ENCODE data around the gene ZNF135. TPM values are rescaled to one million over a fixed set of nuclear protein-coding genes. Genes with fewer than 3 reads are reported as not detected.

Gene ZNF135
- polyA plus RNA-seq, 4 donors, result 0.67 to 6.2 (median 1.4) TPM

- H3K27ac ChIP-seq (ENCODE audit: low read depth in 1 of 3, low read length in 2 of 3), result no peak overlapping the region
- H3K27me3 ChIP-seq (ENCODE audit: control insufficient read depth in 3 of 3, insufficient read depth in 3 of 3, low read length in 3 of 3), result no peaks in the 10 kb centered on the region
- FAIRE-seq, result no peak
- no peak overlapping the region for H3K4me3 ChIP-seq (ENCODE audit: low read depth in 1 of 3, low read length in 3 of 3)
- peaks cover 4 to 33% of the 10 kb centered on the region in 2 donors for H3K9me3 ChIP-seq (ENCODE audit: control insufficient read depth in 2 of 2, insufficient read depth in 1 of 2, low read depth in 1 of 2, low read length in 1 of 2)
- no peaks in the 10 kb centered on the region for H3K4me1 ChIP-seq (ENCODE audit: control insufficient read depth in 3 of 3, insufficient read depth in 2 of 3, low read depth in 1 of 3, low read length in 2 of 3)
- 69 to 77% (median 76%) methylated on average over 4 of the region's 4 CpGs for WGBS, 3 donors
- H3K36me3 ChIP-seq (ENCODE audit: control insufficient read depth in 3 of 3, insufficient read depth in 2 of 3, low read depth in 1 of 3, low read length in 3 of 3), result no peaks in the 10 kb centered on the region
- DNase-seq, result no peak
Measured at GRCh38 chr19:58022283-58022660, 36.8 kb upstream of the ZNF135 start.

GRCh38 chr19:58024661-58025060 lies 34.4 kb upstream of the ZNF135 start:
- Histone ChIP-seq H3K4me1 (ENCODE audit: control insufficient read depth in 3 of 3, insufficient read depth in 2 of 3, low read depth in 1 of 3, low read length in 2 of 3) (no peaks in the 10 kb centered on the region), H3K36me3 (ENCODE audit: control insufficient read depth in 3 of 3, insufficient read depth in 2 of 3, low read depth in 1 of 3, low read length in 3 of 3) (no peaks in the 10 kb centered on the region), H3K9me3 (ENCODE audit: control insufficient read depth in 2 of 2, insufficient read depth in 1 of 2, low read depth in 1 of 2, low read length in 1 of 2) (peaks cover 3 to 29% of the 10 kb centered on the region in 2 donors), H3K4me3 (ENCODE audit: low read depth in 1 of 3, low read length in 3 of 3) (no peak overlapping the region), H3K27ac (ENCODE audit: low read depth in 1 of 3, low read length in 2 of 3) (no peak overlapping the region), H3K27me3 (ENCODE audit: control insufficient read depth in 3 of 3, insufficient read depth in 3 of 3, low read length in 3 of 3) (no peaks in the 10 kb centered on the region)
- DNase-seq, result no peak
- 90 to 91% (median 91%) methylated on average over 12 of the region's 12 CpGs for WGBS, 3 donors
- FAIRE-seq, result no peak

GRCh38 chr19:58033741-58034476 lies 25.2 kb upstream of the ZNF135 start, which contains the start of gene ZSCAN1:
Gene ZSCAN1, plus strand, starts transcription at chr19:58034025. Its CDS starts 3,812 bp downstream, at chr19:58037837.
- no peak for FAIRE-seq
- Histone ChIP-seq H3K4me3 (ENCODE audit: low read depth in 1 of 3, low read length in 3 of 3) (peak within 1 kb of the TSS; percentile 10 to 28 (median 14)), H3K27ac (ENCODE audit: low read depth in 1 of 3, low read length in 2 of 3) (no peak within 1 kb of the TSS), H3K9me3 (ENCODE audit: control insufficient read depth in 2 of 2, insufficient read depth in 1 of 2, low read depth in 1 of 2, low read length in 1 of 2) (peaks cover 6 to 15% of the 10 kb centered on the region in 2 donors), H3K36me3 (ENCODE audit: control insufficient read depth in 3 of 3, insufficient read depth in 2 of 3, low read depth in 1 of 3, low read length in 3 of 3) (no peaks in the 10 kb centered on the region), H3K4me1 (ENCODE audit: control insufficient read depth in 3 of 3, insufficient read depth in 2 of 3, low read depth in 1 of 3, low read length in 2 of 3) (no peaks in the 10 kb centered on the region), H3K27me3 (ENCODE audit: control insufficient read depth in 3 of 3, insufficient read depth in 3 of 3, low read length in 3 of 3) (peaks cover 0 to 5% (median 0%) of the 10 kb centered on the region in 3 donors)
- whole genome bisulfite sequencing, 3 donors, result 7 to 41% (median 33%) methylated on average over 62 to 101 of the region's 101 CpGs
- peak in 1 of 2 donors; percentile 95 for DNase-seq

GRCh38 chr19:58034477-58034793 lies 24.6 kb upstream of the ZNF135 start:
- no peak for FAIRE-seq
- peaks cover 6 to 20% of the 10 kb centered on the region in 2 donors for H3K9me3 ChIP-seq (ENCODE audit: control insufficient read depth in 2 of 2, insufficient read depth in 1 of 2, low read depth in 1 of 2, low read length in 1 of 2)
- 10 to 43% (median 25%) methylated on average over 6 to 20 of the region's 20 CpGs for WGBS, 3 donors
- no peaks in the 10 kb centered on the region for H3K4me1 ChIP-seq (ENCODE audit: control insufficient read depth in 3 of 3, insufficient read depth in 2 of 3, low read depth in 1 of 3, low read length in 2 of 3)
- peaks cover 0 to 5% (median 0%) of the 10 kb centered on the region in 3 donors for H3K27me3 ChIP-seq (ENCODE audit: control insufficient read depth in 3 of 3, insufficient read depth in 3 of 3, low read length in 3 of 3)
- DNase-seq, result no peak
- no peaks in the 10 kb centered on the region for H3K36me3 ChIP-seq (ENCODE audit: control insufficient read depth in 3 of 3, insufficient read depth in 2 of 3, low read depth in 1 of 3, low read length in 3 of 3)
- H3K4me3 ChIP-seq (ENCODE audit: low read depth in 1 of 3, low read length in 3 of 3), result peak overlapping the region in 2 of 3 donors; percentile 10 to 28
- H3K27ac ChIP-seq (ENCODE audit: low read depth in 1 of 3, low read length in 2 of 3), result no peak overlapping the region

- H3K9me3 ChIP-seq (ENCODE audit: control insufficient read depth in 2 of 2, insufficient read depth in 1 of 2, low read depth in 1 of 2, low read length in 1 of 2), result peaks cover 8 to 34% of the 10 kb centered on the region in 2 donors
- no peak for FAIRE-seq
- no peaks in the 10 kb centered on the region for H3K4me1 ChIP-seq (ENCODE audit: control insufficient read depth in 3 of 3, insufficient read depth in 2 of 3, low read depth in 1 of 3, low read length in 2 of 3)
- H3K27ac ChIP-seq (ENCODE audit: low read depth in 1 of 3, low read length in 2 of 3), result no peak overlapping the region
- no peaks in the 10 kb centered on the region for H3K36me3 ChIP-seq (ENCODE audit: control insufficient read depth in 3 of 3, insufficient read depth in 2 of 3, low read depth in 1 of 3, low read length in 3 of 3)
- no peak overlapping the region for H3K4me3 ChIP-seq (ENCODE audit: low read depth in 1 of 3, low read length in 3 of 3)
- no peak for DNase-seq
- H3K27me3 ChIP-seq (ENCODE audit: control insufficient read depth in 3 of 3, insufficient read depth in 3 of 3, low read length in 3 of 3), result peaks cover 0 to 5% (median 0%) of the 10 kb centered on the region in 3 donors
- 67 to 72% (median 70%) methylated on average over 8 of the region's 8 CpGs for WGBS, 3 donors
Measured at GRCh38 chr19:58035863-58036262, 23.2 kb upstream of the ZNF135 start.

GRCh38 chr19:58037927-58038687 lies 21.0 kb upstream of the ZNF135 start:
- FAIRE-seq (no peak), DNase-seq (no peak)
- H3K4me1 ChIP-seq (ENCODE audit: control insufficient read depth in 3 of 3, insufficient read depth in 2 of 3, low read depth in 1 of 3, low read length in 2 of 3), result no peaks in the 10 kb centered on the region
- no peaks in the 10 kb centered on the region for H3K36me3 ChIP-seq (ENCODE audit: control insufficient read depth in 3 of 3, insufficient read depth in 2 of 3, low read depth in 1 of 3, low read length in 3 of 3)
- WGBS, 3 donors, result 38 to 50% (median 45%) methylated on average over 33 to 44 of the region's 44 CpGs
- peaks cover 0 to 5% (median 0%) of the 10 kb centered on the region in 3 donors for H3K27me3 ChIP-seq (ENCODE audit: control insufficient read depth in 3 of 3, insufficient read depth in 3 of 3, low read length in 3 of 3)
- peaks cover 8 to 48% of the 10 kb centered on the region in 2 donors for H3K9me3 ChIP-seq (ENCODE audit: control insufficient read depth in 2 of 2, insufficient read depth in 1 of 2, low read depth in 1 of 2, low read length in 1 of 2)
- H3K27ac ChIP-seq (ENCODE audit: low read depth in 1 of 3, low read length in 2 of 3), result peak overlapping the region in 1 of 3 donors; percentile 17
- no peak overlapping the region for H3K4me3 ChIP-seq (ENCODE audit: low read depth in 1 of 3, low read length in 3 of 3)

GRCh38 chr19:58038688-58039204 lies 20.3 kb upstream of the ZNF135 start:
- no peaks in the 10 kb centered on the region for H3K36me3 ChIP-seq (ENCODE audit: control insufficient read depth in 3 of 3, insufficient read depth in 2 of 3, low read depth in 1 of 3, low read length in 3 of 3)
- H3K27ac ChIP-seq (ENCODE audit: low read depth in 1 of 3, low read length in 2 of 3), result peak overlapping the region in 1 of 3 donors; percentile 17
- H3K4me1 ChIP-seq (ENCODE audit: control insufficient read depth in 3 of 3, insufficient read depth in 2 of 3, low read depth in 1 of 3, low read length in 2 of 3), result no peaks in the 10 kb centered on the region
- DNase-seq (peak in 1 of 2 donors; percentile 50), FAIRE-seq (no peak)
- peaks cover 6 to 50% of the 10 kb centered on the region in 2 donors for H3K9me3 ChIP-seq (ENCODE audit: control insufficient read depth in 2 of 2, insufficient read depth in 1 of 2, low read depth in 1 of 2, low read length in 1 of 2)
- H3K27me3 ChIP-seq (ENCODE audit: control insufficient read depth in 3 of 3, insufficient read depth in 3 of 3, low read length in 3 of 3), result peaks cover 0 to 5% (median 0%) of the 10 kb centered on the region in 3 donors
- no peak overlapping the region for H3K4me3 ChIP-seq (ENCODE audit: low read depth in 1 of 3, low read length in 3 of 3)
- 20 to 28% (median 20%) methylated on average over 8 of the region's 8 CpGs for WGBS, 3 donors

GRCh38 chr19:58040751-58041525 lies 18.1 kb upstream of the ZNF135 start:
- Histone ChIP-seq H3K4me1 (ENCODE audit: control insufficient read depth in 3 of 3, insufficient read depth in 2 of 3, low read depth in 1 of 3, low read length in 2 of 3) (no peaks in the 10 kb centered on the region), H3K36me3 (ENCODE audit: control insufficient read depth in 3 of 3, insufficient read depth in 2 of 3, low read depth in 1 of 3, low read length in 3 of 3) (no peaks in the 10 kb centered on the region), H3K27ac (ENCODE audit: low read depth in 1 of 3, low read length in 2 of 3) (no peak overlapping the region), H3K9me3 (ENCODE audit: control insufficient read depth in 2 of 2, insufficient read depth in 1 of 2, low read depth in 1 of 2, low read length in 1 of 2) (peaks cover 2 to 70% of the 10 kb centered on the region in 2 donors), H3K4me3 (ENCODE audit: low read depth in 1 of 3, low read length in 3 of 3) (no peak overlapping the region), H3K27me3 (ENCODE audit: control insufficient read depth in 3 of 3, insufficient read depth in 3 of 3, low read length in 3 of 3) (peaks cover 0 to 3% (median 0%) of the 10 kb centered on the region in 3 donors)
- FAIRE-seq (no peak), DNase-seq (no peak)
- 84 to 88% (median 85%) methylated on average over 21 of the region's 21 CpGs for WGBS, 3 donors
